DOHH2 (cell line): ENCODE results near the gene EBF3.

ENCODE experiments used
- EZH2phosphoT487 ChIP-seq: fragments of 200-600 bp; sonication (generic); IDR thresholded peaks from 2 replicates; pipeline ENCODE4 v1.6.1; 2017; ENCODE audit warnings: borderline replicate concordance, mild to moderate bottlenecking, antibody characterized with exemption, low read length, moderate library complexity, mixed read lengths
- TF ChIP-seq, protein P1 (sequence below): fragments of 200-600 bp; sonication (generic); IDR thresholded peaks from one replicate; pipeline ENCODE4 v1.5.1; 2014; ENCODE audit warnings: antibody characterized with exemption, mild to moderate bottlenecking, low read depth, low read length; ENCODE audit not compliant: poor library complexity, severe bottlenecking

DNA sequence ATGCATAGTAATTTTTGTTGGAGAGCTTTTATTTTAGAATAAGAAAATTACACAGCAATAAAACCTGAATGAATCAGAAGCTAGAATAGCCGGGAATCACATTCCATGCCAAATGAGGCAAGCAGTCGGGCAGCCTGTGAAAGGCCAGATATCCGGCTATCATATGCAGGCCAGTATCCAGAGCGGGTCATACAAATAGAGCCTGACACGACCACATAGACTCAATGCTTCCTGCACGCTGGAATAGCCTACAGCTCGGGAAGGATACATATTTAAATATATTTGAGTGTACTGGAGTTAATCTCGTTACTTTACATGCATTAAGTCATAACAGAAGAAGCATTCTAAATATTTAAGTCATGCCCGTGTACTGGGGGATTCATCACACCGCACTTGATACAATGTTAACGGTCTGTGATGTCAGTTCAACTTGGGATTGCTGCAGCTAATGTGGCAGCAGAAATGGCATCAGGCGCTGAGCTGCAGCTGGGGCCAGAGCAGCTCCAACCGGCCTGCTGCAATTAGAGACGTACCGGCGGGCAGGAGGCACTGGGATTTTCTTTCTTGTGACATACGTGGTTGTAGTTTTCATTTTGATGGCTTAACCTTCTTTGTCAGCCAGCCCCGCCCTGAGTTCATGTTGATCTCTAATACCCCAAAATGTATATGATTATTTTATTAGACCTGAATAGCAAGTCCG, 112.0 kb downstream of the EBF3 start:
- TF ChIP-seq, protein P1, sequence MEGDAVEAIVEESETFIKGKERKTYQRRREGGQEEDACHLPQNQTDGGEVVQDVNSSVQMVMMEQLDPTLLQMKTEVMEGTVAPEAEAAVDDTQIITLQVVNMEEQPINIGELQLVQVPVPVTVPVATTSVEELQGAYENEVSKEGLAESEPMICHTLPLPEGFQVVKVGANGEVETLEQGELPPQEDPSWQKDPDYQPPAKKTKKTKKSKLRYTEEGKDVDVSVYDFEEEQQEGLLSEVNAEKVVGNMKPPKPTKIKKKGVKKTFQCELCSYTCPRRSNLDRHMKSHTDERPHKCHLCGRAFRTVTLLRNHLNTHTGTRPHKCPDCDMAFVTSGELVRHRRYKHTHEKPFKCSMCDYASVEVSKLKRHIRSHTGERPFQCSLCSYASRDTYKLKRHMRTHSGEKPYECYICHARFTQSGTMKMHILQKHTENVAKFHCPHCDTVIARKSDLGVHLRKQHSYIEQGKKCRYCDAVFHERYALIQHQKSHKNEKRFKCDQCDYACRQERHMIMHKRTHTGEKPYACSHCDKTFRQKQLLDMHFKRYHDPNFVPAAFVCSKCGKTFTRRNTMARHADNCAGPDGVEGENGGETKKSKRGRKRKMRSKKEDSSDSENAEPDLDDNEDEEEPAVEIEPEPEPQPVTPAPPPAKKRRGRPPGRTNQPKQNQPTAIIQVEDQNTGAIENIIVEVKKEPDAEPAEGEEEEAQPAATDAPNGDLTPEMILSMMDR: no peak
- TF ChIP-seq EZH2phosphoT487: no peak
